Measurements from ENCODE around the gene MICU1.

DNA sequence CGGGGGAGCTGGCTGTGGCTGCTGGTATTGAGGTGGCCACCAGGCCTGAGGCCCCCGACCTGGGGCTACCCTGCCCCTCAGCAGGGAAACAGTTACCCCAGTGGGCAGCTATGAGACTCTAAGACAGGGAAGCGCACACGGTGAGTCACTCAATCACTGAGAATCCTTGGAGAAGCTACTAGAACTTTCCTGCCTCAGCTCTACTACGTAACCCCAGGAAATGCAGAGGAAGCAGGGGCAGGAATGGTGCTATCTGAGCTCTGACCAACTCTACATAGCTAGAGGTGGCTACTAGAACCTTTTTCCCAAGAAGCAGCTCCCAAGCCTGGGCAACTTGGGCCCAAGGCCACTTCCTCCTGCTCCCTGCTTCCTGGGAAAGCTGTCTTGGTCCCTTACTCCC, 283.0 kb downstream of the MICU1 start:
- TF ChIP-seq, protein P1, sequence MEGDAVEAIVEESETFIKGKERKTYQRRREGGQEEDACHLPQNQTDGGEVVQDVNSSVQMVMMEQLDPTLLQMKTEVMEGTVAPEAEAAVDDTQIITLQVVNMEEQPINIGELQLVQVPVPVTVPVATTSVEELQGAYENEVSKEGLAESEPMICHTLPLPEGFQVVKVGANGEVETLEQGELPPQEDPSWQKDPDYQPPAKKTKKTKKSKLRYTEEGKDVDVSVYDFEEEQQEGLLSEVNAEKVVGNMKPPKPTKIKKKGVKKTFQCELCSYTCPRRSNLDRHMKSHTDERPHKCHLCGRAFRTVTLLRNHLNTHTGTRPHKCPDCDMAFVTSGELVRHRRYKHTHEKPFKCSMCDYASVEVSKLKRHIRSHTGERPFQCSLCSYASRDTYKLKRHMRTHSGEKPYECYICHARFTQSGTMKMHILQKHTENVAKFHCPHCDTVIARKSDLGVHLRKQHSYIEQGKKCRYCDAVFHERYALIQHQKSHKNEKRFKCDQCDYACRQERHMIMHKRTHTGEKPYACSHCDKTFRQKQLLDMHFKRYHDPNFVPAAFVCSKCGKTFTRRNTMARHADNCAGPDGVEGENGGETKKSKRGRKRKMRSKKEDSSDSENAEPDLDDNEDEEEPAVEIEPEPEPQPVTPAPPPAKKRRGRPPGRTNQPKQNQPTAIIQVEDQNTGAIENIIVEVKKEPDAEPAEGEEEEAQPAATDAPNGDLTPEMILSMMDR (conservative IDR thresholded peaks at IDR 0.05; ENCODE audit: low read length), result no peak
- TF ChIP-seq EZH2phosphoT487 (IDR thresholded peaks at IDR 0.05; ENCODE audit: borderline replicate concordance, low read depth, low read length), result no peak

Measured in OCI-LY7 (cell line).